Measurements from ENCODE around the gene GBX2. TPM values are rescaled to one million over a fixed set of nuclear protein-coding genes. Genes with fewer than 3 reads are reported as not detected.

Gene GBX2
- polyA plus RNA-seq, 1 donor from 2014 or later, result not detected

GRCh38 chr2:236165842-236166795 is 2.1 kb downstream of the GBX2 start:
- Mint-ChIP-seq H3K9me3 (no peaks in the 10 kb centered on the region), H3K27me3 (peaks cover 51% of the 10 kb centered on the region), H3K4me1 (peaks cover 0 to 7% (median 2%) of the 10 kb centered on the region in 3 donors), H3K36me3 (no peaks in the 10 kb centered on the region), H3K4me3 (peak overlapping the region in 2 of 4 donors; percentile 32 to 75), H3K27ac (no peak overlapping the region)

- peaks cover 48% of the 10 kb centered on the region for H3K27me3 Mint-ChIP-seq
- H3K27ac Mint-ChIP-seq, result no peak overlapping the region
- H3K36me3 Mint-ChIP-seq, result no peaks in the 10 kb centered on the region
- peak overlapping the region in 1 of 4 donors; percentile 84 for H3K4me3 Mint-ChIP-seq
- H3K9me3 Mint-ChIP-seq, result no peaks in the 10 kb centered on the region
- H3K4me1 Mint-ChIP-seq, result peaks cover 0 to 7% (median 2%) of the 10 kb centered on the region in 3 donors
Observed at GRCh38 chr2:236164925-236165841, 3.0 kb downstream of the GBX2 start.

- peak overlapping the region in 1 of 4 donors; percentile 84 for H3K4me3 Mint-ChIP-seq
- peaks cover 40% of the 10 kb centered on the region for H3K27me3 Mint-ChIP-seq
- H3K4me1 Mint-ChIP-seq, result peaks cover 0 to 7% (median 2%) of the 10 kb centered on the region in 3 donors
- no peak overlapping the region for H3K27ac Mint-ChIP-seq
- H3K36me3 Mint-ChIP-seq, result no peaks in the 10 kb centered on the region
- no peaks in the 10 kb centered on the region for H3K9me3 Mint-ChIP-seq
Observed at GRCh38 chr2:236164201-236164924, 3.8 kb downstream of the GBX2 start.

GRCh38 chr2:236163471-236164200 is 4.5 kb downstream of the GBX2 start:
- Mint-ChIP-seq H3K27ac (no peak overlapping the region), H3K27me3 (peaks cover 43% of the 10 kb centered on the region), H3K9me3 (no peaks in the 10 kb centered on the region), H3K36me3 (no peaks in the 10 kb centered on the region), H3K4me1 (peaks cover 0 to 7% (median 2%) of the 10 kb centered on the region in 3 donors), H3K4me3 (no peak overlapping the region)

GRCh38 chr2:236162882-236163470 is 5.2 kb downstream of the GBX2 start:
- no peaks in the 10 kb centered on the region for H3K36me3 Mint-ChIP-seq
- peaks cover 49% of the 10 kb centered on the region for H3K27me3 Mint-ChIP-seq
- no peaks in the 10 kb centered on the region for H3K9me3 Mint-ChIP-seq
- H3K4me1 Mint-ChIP-seq, result peaks cover 0 to 9% (median 2%) of the 10 kb centered on the region in 3 donors
- no peak overlapping the region for H3K27ac Mint-ChIP-seq
- H3K4me3 Mint-ChIP-seq, result no peak overlapping the region

- Mint-ChIP-seq H3K4me1 (peaks cover 0 to 9% (median 2%) of the 10 kb centered on the region in 3 donors), H3K9me3 (no peaks in the 10 kb centered on the region), H3K4me3 (no peak overlapping the region), H3K27ac (no peak overlapping the region), H3K27me3 (peaks cover 56% of the 10 kb centered on the region), H3K36me3 (no peaks in the 10 kb centered on the region)
Observed at GRCh38 chr2:236162031-236162845, 5.9 kb downstream of the GBX2 start.

GRCh38 chr2:236161531-236161930 is 6.7 kb downstream of the GBX2 start:
- Mint-ChIP-seq H3K27me3 (peaks cover 55% of the 10 kb centered on the region), H3K4me1 (peaks cover 0 to 6% (median 2%) of the 10 kb centered on the region in 3 donors), H3K27ac (no peak overlapping the region), H3K36me3 (no peaks in the 10 kb centered on the region), H3K4me3 (no peak overlapping the region), H3K9me3 (no peaks in the 10 kb centered on the region)

- no peaks in the 10 kb centered on the region for H3K9me3 Mint-ChIP-seq
- peaks cover 52% of the 10 kb centered on the region for H3K27me3 Mint-ChIP-seq
- no peak overlapping the region for H3K4me3 Mint-ChIP-seq
- no peaks in the 10 kb centered on the region for H3K36me3 Mint-ChIP-seq
- H3K27ac Mint-ChIP-seq, result no peak overlapping the region
- peaks cover 0 to 4% (median 2%) of the 10 kb centered on the region in 3 donors for H3K4me1 Mint-ChIP-seq
Observed at GRCh38 chr2:236161082-236161462, 7.1 kb downstream of the GBX2 start.

- Mint-ChIP-seq H3K9me3 (no peaks in the 10 kb centered on the region), H3K27ac (no peak overlapping the region), H3K27me3 (peaks cover 49% of the 10 kb centered on the region), H3K4me1 (peaks cover 0 to 4% (median 0%) of the 10 kb centered on the region in 3 donors), H3K36me3 (no peaks in the 10 kb centered on the region), H3K4me3 (no peak overlapping the region)
Observed at GRCh38 chr2:236160366-236161081, 7.7 kb downstream of the GBX2 start.

- no peaks in the 10 kb centered on the region for H3K36me3 Mint-ChIP-seq
- H3K4me3 Mint-ChIP-seq, result no peak overlapping the region
- peaks cover 0 to 3% (median 0%) of the 10 kb centered on the region in 3 donors for H3K4me1 Mint-ChIP-seq
- no peaks in the 10 kb centered on the region for H3K9me3 Mint-ChIP-seq
- no peak overlapping the region for H3K27ac Mint-ChIP-seq
- H3K27me3 Mint-ChIP-seq, result peaks cover 42% of the 10 kb centered on the region
Observed at GRCh38 chr2:236159778-236160170, 8.4 kb downstream of the GBX2 start.

- H3K4me3 Mint-ChIP-seq, result no peak overlapping the region
- H3K9me3 Mint-ChIP-seq, result peaks cover 0 to 2% (median 0%) of the 10 kb centered on the region in 3 donors
- H3K36me3 Mint-ChIP-seq, result no peaks in the 10 kb centered on the region
- peaks cover 0 to 2% (median 0%) of the 10 kb centered on the region in 3 donors for H3K4me1 Mint-ChIP-seq
- H3K27ac Mint-ChIP-seq, result no peak overlapping the region
- H3K27me3 Mint-ChIP-seq, result peaks cover 40% of the 10 kb centered on the region
Observed at GRCh38 chr2:236158969-236159777, 9.0 kb downstream of the GBX2 start.

Measured in IgD-negative memory B cell (primary cell).